Choroid plexus epithelial cell (primary cell): ENCODE data around the gene FRA10AC1.

Experiments
- DNase-seq: peaks from one replicate; pipeline ENCODE4 v3.0.0-alpha.2; 2010; ENCODE audit warnings: low read depth
- H3K4me3 ChIP-seq: 2 replicates; pipeline ENCODE4 v1.5.1; 2011; ENCODE audit warnings: low read depth, mild to moderate bottlenecking, control low read depth, low read length, moderate library complexity
- TF ChIP-seq, protein P1 (sequence below): conservative IDR thresholded peaks from 2 replicates; pipeline ENCODE4 v1.5.1; 2011; ENCODE audit warnings: low read depth, mild to moderate bottlenecking, control low read depth, inconsistent platforms, low read length, moderate library complexity

The FRA10AC1 gene

DNA sequence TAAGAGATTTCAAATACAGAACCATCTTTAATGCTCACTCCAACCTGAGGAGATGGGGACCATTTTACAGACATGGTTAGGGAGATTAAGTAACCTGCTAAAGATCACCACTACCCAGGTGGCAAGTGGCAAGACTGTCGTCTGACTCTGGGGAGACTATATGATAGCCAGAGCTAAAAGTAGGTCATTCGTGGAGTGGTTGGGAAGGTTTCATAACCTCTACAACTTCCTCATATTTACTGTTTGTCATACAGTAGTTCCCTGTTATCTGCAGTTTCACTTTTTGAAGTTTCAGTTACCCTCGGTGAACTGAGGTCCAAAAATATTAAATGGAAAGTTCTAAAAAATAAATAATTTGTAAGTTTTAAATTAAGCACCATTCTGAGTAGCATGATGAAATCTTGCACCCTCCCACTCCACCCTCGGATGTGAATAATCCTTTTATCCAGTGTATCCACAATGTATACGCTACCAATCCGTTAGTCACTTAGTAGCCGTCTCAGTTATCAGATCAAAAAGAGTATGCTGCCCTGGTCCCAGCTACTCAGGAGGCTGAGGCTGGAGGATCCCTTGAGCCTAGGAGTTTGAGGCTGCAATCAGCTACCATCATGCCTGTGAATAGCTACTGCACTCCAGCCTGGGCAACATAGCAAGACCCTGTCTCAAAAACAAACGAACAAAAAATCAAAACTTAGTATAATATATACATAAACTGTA lies 40.4 kb upstream of the FRA10AC1 start:
- TF ChIP-seq, protein P1, sequence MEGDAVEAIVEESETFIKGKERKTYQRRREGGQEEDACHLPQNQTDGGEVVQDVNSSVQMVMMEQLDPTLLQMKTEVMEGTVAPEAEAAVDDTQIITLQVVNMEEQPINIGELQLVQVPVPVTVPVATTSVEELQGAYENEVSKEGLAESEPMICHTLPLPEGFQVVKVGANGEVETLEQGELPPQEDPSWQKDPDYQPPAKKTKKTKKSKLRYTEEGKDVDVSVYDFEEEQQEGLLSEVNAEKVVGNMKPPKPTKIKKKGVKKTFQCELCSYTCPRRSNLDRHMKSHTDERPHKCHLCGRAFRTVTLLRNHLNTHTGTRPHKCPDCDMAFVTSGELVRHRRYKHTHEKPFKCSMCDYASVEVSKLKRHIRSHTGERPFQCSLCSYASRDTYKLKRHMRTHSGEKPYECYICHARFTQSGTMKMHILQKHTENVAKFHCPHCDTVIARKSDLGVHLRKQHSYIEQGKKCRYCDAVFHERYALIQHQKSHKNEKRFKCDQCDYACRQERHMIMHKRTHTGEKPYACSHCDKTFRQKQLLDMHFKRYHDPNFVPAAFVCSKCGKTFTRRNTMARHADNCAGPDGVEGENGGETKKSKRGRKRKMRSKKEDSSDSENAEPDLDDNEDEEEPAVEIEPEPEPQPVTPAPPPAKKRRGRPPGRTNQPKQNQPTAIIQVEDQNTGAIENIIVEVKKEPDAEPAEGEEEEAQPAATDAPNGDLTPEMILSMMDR: no peak
- H3K4me3 ChIP-seq: no peak overlapping the region
- no peak for DNase-seq

DNA sequence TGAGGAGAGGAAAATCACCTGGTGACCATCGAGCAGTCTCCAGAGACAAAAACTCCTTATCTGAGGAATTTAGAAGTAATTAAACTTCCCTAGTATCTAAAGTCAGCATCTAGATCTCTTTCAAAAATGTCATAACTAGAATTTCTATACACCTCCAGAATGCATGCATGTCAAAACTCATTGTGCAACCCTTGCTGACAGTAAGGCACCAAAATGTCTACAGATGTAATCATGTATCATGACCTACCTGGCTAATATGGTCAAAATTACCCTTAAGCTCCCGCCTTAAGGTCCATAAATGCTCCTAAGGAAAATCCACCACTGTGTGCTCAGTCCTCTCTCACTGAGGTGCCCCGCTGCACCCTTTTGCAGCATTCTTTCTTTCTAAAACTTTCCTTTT lies 39.0 kb upstream of the FRA10AC1 start:
- H3K4me3 ChIP-seq: no peak overlapping the region
- TF ChIP-seq, protein P1: no peak
- DNase-seq: no peak

DNA sequence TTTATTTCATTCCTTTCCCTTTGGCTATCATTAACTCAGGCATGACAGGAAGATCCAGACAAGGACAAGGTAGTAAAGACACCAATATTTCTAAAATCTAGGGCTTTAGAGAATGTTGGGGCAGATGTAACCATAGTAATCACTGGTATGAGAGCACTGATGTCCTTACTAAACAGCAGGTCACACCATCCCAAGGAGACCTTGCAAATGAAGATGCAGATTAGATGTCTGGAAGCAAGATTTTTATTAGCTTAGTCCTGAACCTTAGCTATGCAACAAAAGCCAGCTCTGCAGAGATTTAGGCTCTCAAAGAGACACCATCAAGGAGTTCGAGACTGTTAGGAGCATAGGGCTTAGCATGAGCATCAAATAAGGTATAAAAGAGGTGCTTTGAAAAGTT lies 23.6 kb upstream of the FRA10AC1 start:
- H3K4me3 ChIP-seq: no peak overlapping the region
- DNase-seq: no peak
- TF ChIP-seq, protein P1: no peak

DNA sequence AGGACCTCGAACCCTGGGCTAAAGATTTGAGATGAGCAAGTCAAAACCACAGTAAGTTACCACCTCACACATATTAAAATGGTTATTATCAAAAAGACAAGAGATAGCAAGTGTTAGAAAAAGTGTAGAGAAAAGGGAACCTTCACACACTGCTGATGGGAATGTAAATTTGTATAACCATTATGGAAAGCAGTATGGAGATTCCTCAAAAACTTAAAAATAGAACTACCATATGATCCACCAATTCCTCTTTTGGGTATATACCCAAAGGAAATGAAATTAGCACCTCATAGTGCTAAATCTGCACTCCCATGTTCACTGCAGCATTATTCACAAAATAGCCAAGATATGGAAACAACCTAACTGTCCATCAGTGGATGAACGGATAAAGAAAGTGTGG lies 20.8 kb upstream of the FRA10AC1 start:
- no peak overlapping the region for H3K4me3 ChIP-seq
- no peak for DNase-seq
- TF ChIP-seq, protein P1: no peak

DNA sequence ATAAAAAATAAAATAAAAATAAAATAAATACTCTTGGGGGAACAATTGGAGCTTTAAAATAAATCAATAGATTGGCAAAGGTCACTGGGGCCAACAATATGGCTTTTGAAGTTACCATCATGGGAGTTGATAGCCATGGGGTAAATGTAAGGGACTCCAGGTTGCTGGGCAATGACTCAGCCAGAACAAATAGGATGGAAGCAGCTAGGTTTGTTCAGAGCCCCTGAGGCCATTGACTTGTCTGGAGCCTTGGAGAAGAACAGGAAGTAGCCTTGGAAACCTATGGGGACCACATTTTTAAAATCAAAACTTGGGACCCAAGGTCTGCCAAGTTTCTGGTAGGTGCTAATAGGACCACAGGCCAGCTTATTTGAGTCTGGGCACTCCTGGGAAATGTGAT lies 20.2 kb upstream of the FRA10AC1 start:
- TF ChIP-seq, protein P1: no peak
- no peak for DNase-seq
- H3K4me3 ChIP-seq: no peak overlapping the region

DNA sequence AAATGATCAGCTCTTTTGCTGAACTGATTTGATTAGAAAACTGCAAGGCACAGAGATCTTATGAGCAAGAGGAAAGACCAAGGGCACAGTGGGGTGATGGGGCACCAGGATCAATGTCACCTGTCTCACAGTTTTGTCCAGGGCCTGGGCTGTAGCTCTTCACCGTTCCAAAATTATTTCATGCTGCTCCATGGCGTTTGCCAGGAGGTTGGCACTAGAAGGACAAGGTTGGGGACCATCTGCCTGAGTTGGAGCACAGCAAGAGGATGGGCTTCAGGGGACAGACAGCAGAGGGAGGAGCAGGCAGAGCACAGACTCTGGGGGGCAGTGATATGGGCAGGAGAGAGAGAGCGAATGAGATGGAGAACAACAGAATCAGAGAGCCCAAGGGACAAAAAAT lies 17.5 kb upstream of the FRA10AC1 start:
- TF ChIP-seq, protein P1: no peak
- H3K4me3 ChIP-seq: no peak overlapping the region
- no peak for DNase-seq
